GM19463 (cell line): ENCODE data around the gene CD86.
"Not testable (repeated sequence)": the region's sequence is repeated elsewhere in the genome, so short reads cannot be mapped to it uniquely, and the experiment has no call there.

Experiments used
- ATAC-seq: cut with Tn5 transposase; IDR thresholded peaks from one replicate; pipeline ENCODE4 v1.9.1; 2021; ENCODE audit warnings: mild to moderate bottlenecking, moderate library complexity; ENCODE audit not compliant: unreplicated experiment

CD86 gene, protein sequence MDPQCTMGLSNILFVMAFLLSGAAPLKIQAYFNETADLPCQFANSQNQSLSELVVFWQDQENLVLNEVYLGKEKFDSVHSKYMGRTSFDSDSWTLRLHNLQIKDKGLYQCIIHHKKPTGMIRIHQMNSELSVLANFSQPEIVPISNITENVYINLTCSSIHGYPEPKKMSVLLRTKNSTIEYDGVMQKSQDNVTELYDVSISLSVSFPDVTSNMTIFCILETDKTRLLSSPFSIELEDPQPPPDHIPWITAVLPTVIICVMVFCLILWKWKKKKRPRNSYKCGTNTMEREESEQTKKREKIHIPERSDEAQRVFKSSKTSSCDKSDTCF

DNA sequence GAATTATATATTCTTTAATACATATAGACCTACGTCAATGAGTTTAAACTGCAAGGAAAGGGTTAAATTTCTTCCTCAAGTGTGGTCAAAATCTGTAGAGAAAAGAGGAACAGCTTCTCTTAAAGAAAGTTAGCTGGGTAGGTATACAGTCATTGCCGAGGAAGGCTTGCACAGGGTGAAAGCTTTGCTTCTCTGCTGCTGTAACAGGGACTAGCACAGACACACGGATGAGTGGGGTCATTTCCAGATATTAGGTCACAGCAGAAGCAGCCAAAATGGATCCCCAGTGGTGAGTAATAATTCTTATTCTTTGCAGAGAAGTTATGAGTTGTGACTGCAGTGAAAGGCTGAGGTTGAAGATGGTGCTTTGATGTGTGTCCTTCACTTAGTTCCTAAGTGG lies at the start of gene CD86:
TSS of gene CD86 (plus strand) at position 148 of the 400 bp plus-strand sequence. CDS start at position 276, 128 bp downstream.
- ATAC-seq, result peak; percentile 86

DNA sequence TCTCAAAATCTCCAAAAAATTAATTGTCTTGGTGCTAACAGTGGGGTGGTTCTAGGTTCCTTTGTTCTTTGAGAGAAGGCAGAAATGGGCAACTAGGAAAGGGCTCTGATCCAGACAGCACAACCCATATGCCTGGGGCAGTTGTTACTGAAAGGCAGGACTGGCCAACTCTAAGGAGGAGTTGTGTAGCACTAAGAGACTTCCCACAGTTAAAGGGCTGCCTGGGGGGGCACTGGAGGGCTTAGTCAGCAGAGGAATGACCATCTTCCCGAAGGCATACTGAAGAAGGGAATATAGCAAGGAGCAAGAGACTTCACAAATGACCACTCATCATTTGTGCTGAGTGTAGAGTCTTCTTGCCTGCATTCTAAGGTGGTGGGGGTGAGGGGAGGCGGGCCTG lies 48.9 kb upstream of the CD86 start:
- no peak for ATAC-seq

DNA sequence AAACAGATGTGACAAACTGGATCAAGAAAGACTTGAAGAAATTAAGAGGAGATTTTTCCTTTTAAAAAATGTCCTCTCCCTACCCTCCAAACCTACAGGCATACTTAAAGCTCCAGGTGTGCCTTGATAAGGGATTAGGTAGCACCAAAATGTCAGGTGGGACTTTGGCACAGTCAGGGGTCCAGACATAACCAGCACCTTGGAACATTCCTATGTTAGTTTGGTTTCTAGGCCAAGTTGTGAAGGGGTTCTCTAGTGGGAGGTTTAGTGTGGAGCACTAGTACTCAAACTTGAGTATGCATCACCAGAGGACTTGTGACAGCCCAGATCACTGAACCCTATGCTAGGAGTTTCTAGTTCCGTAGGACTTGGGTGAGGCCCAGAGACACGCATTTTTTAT lies 47.0 kb upstream of the CD86 start:
- ATAC-seq, result no peak

DNA sequence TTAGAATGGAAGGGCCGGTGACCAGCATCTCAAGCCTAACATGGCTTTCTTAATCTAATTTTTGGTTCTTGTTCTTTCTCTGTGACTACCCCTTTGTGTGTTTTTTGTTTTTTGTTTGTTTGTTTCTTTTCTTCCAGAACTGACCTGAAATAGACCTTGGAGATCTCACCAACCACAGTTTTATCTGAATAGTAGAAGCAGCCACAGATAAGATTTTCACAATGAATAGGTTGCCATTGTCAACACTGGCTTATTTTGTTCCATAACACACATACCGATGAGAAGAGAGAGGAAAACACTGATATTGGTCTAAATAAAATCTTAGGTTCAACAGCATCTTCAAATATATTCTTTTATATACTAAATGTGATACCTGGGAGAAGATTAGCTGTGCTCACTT lies 44.7 kb upstream of the CD86 start:
- no peak for ATAC-seq

DNA sequence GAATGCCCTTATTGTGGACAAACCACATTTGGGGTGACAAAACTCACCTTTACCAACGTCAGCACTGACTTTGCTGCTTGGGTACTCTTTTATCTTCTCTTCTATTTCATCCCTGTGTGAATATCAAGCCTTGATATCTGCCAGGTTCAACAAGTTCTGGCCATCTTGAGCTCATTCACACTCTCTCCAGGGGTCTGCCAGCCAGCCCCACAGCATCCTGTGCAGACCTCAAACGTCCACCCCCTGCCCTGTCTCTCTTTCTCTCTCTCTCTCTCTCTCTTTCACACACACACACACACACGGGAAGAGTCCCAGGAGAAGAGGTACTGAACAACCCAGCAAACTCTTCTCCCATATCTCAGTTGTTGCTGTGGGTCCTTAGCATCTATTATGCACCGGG lies 43.8 kb upstream of the CD86 start:
- ATAC-seq, result no peak

DNA sequence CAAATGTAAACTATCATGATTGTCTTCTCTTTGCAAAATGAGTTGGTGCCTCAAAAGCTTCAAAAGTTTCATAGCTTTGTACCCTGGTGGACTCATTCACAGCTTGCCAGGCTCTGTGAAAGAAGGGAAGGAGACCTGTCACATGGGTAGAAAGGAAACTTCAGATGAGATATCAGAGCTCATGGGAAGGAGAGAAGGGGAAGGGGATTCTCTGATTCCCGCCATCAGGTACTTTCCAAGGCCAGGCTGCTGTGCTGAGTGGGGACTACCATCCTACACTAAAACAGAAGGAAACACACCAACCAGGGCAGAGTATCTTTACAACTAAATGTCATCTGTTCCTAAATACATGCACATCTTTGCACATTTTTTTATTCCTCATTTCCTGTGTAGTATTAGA lies 42.3 kb upstream of the CD86 start:
- no peak for ATAC-seq

DNA sequence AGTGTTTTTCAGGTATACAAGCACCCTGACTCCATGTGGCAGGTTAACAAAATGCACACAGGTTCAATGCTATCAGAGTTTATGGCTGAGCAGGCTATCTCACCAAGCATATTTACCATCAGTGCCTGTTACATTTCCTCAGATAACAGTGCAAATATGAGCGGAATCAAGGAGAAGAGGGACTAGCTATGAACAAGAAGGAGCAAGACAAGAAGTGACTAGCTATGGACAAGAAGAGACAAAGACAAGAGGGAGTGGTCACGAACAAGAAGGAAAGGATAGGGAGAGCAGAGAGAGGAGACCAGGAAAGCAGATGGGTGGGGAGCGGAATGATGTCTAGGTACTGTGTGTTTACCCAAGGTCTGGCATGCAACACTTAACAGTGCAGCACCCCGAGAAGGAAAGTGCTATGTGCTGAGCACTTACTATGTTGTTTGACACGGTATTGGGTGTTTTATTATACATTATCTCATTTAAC lies 41.7 kb upstream of the CD86 start:
- ATAC-seq, result no peak

DNA sequence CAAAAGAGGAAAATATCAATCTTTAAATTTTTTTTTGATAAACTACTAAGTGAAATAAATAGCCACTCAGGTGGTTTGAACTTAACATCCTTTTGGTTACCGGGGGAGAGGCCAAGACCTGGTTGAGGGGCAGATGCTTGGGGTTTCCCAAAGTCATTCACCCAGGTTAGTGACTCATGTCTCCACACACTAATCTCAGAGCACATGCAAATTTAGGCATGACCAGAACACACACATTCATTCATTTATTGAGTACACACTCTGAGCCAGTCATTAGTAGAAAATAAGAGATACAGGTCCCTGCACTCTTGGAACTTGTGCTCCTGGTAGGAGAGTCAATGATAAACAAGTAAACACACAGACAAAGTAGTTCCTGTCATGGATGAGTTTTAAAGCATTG lies 40.4 kb upstream of the CD86 start:
- ATAC-seq, result peak; percentile 82

DNA sequence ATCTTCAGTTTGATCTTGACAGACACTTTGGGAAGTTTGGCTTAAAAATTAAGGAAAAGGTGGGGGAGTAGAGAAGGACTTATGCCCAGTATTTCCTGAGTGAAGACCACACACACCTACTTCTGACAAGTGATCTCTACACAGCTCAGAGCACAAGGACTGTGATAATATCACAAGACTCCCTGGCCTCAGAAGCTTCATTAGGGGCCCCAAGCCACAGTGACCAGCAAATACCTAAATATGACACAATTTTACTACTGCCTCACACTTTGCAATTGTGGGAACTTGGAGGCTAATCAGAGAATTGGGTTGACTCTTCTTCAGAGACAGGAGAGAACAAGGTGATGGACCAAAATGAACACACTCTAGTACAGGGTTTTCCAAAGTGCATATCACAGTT lies 35.7 kb upstream of the CD86 start:
- ATAC-seq, result peak; percentile 29

DNA sequence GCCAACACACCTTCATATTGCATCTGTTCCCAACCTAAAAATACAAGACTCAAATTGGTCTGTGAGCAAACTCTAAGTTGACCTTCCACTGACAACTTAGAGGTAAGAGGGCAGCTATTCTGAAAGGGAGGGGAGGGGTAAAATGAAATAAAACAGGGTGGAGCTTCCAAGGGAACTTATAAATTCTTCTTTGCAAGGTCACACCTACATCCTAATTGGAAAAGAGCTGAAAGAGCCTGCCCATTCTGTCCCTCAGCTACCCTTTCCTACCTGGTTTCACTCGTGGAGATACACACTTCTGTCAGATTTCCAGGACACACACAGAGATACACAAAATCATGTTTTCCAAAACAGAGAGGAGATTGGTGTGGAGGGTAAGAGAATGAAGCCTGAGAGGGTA lies 34.1 kb upstream of the CD86 start:
- no peak for ATAC-seq

DNA sequence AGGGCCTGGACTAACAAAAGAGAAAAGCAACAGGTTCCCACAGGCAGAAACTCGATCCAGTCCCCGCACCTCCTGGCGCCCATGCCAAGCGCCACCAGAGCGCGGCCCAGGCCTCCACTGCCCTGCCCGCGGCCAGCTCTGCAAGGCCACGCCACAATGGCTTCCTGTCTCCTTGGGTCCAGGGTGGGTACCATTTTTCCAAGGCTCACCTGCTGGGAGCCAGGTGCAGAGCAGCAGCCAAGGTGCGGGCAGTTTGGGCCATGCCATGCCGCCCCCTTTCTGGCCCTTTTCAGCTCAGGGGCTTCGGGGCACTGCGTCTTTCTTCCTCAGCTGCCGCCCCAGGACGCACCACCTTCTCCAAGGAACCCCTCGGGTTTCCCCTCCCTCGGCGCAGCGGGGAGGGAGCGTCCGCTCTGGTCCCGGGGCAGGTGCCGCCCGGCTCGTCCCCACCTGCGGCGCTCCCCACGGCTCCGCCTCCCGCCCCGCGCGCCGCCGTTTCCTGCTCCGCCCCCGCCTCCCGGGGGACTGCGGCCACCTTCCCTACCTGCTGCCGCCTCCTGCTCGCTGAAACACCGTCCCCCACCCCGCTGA lies 33.3 kb upstream of the CD86 start, which contains the start of gene ILDR1:
TSS of gene ILDR1 (minus strand) at position 437 of the 591 bp plus-strand sequence. CDS start at position 267, 170 bp downstream.
- ATAC-seq, result peak; percentile 43

DNA sequence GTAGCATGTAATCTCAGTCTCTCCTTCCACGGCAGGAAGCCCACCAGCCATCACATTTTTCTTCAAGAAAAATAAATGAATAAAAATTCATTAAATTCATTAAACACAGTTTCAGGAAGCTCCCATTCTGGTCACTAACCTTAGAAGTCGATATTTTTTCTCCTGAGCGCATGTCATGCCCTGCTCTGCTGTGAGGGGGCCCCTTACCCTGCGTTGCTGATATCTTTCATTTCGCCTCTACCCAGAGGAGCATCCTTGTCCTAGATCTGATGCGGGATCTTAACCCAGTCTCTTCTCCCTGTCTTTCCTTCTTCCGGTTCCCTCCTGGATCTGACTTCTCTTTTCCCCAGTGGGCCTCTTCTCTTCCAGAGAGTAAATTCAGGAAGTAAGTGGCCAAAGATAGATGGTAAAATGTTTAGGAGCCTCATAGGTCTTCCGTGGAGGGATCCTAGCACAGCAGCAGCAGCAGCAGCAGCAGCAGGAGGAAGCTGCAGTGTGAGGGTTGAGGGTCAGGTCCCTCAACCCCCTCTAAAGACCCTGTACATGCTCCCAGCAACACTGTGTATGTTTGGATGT lies 31.7 kb upstream of the CD86 start:
- ATAC-seq, result no peak

DNA sequence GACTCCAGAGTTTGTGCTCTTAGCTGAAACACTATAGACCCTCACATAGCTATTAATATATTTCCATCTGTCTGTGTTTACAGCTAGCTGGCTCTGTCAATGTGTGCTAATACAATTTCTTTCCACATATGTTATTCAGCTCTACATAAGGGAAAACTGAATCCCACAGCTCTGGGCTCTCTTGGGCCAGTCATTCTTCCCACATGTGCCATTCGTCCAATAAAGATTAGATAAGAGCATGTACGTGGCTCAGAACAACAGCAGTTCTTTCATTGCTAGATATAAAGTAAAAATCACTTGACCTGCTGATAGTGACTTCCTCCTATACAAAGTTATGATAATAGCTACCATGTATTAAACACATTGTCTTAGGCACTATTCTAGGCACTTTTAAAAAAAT lies 30.4 kb upstream of the CD86 start:
- ATAC-seq, result no peak

DNA sequence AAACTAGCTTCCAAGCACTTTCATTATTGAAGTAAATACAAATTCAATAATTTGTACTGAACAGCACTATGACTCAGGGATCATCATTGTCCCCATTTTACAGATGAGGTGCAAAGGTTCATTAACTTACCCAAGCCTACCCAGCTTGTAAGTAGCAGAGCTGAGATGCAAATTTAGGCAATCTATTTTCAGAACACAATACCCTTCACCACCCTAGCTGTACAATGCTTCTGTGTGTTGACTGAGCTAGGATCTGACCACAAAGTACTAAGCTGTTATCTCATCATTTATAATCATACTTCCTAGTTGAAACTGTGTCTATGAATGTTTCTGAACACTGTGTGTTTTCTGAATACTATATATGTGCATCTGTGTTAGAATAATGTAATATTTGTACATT lies 29.9 kb upstream of the CD86 start:
- ATAC-seq, result peak; percentile 80

DNA sequence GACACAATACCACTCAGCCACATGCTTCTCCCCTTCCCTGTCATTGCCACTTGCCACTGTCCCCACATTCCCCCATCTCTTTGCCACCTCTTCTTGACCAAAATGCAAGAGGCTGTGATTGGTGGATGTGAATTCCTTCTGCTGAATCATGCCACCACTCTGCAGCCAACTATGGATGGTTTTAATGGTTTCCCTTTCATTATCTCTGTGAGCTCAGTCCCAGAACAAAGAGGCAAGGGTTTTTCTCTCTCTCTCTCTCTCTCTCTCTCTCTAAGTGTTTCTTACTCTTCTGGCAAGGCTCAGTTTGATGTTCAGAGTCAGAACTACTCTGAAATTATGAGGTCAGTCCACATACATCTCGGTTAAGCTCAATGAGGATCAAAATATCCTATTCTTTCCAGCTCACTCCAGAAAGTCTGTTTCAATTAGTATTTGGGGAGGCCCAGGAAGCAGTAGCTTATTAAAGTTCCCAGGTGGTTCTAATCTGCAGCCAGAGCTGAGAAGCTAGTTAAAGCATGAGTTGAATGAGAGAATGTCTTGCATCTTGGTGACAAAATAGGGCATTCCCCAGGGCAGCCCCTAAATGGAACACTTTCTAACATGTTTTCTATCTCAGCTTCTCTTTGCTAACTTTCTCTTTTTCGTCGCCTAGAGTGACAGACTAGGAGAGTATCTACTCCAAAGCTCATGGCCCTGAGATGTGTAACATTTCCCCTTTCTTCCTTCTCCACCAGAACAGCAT lies 24.6 kb upstream of the CD86 start:
- peak; percentile 50 for ATAC-seq

DNA sequence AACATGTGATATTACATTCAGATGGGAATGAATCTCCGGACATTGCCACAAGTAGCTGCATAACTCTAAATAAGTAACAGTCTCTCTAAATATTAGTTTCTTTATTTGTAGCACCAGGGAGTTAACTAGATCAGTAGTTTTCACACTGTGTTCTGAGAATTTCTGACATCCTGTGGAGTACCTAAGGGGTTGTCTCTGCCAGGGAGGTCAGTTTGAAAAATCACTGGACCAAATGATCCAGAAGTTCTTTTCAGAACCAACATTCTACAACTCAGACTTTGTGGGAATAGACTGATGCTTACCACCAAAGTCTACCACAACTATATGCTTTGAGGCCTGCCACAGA lies 24.1 kb upstream of the CD86 start:
- ATAC-seq, result no peak

DNA sequence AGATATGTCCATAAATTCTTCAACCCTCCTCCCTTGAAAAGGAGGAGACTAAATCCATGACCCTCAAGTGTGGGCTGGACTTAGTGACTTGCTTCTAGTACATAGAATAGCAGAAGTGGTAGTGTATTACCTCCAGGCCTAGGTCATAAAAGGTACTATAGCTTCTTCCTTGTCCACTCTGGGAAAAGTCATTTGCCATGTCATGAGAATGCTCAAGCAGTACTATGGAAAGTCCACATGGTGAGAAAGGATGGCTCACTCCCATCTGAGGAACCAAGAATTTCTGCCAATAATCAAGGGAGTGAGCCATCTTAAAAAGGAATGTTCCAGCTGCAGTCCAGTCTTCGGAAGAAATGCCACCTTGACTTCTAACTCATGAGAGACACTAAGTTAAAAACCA lies 22.6 kb upstream of the CD86 start:
- ATAC-seq, result no peak

DNA sequence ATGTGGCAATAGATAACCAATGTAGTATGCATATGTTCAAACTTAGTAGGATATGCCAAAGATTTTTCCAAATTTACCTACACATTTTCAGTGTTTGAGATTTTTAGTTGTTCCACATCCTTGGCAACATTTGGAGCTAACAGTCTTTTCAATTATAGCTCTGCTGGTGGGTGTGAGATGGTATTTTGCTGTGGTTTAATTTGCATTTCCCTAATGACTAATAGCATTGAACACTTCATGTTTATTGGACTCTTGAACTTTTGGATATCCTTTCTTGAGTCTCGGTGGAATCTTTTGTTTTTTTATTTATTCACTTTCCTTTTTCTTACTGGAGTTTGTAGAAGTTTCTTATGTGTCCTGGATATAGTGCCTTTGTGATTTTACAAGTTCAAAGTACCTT lies 22.1 kb upstream of the CD86 start:
- ATAC-seq, result no peak

DNA sequence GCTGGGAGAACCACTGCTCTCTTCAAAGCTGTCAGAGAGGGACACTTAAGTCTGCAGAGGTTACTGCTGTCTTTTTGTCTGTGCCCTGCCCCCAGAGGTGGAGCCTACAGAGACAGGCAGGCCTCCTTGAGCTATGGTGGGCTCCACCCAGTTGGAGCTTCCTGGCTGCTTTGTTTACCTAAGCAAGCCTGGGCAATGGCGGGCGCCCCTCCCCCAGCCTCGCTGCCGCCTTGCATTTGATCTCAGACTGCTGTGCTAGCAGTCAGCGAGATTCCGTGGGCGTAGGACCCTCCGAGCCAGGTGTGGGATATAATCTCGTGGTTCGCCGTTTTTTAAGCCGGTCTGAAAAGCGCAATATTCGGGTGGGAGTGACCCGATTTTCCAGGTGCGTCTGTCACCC lies 7.9 kb upstream of the CD86 start:
- not testable (repeated sequence) for ATAC-seq

DNA sequence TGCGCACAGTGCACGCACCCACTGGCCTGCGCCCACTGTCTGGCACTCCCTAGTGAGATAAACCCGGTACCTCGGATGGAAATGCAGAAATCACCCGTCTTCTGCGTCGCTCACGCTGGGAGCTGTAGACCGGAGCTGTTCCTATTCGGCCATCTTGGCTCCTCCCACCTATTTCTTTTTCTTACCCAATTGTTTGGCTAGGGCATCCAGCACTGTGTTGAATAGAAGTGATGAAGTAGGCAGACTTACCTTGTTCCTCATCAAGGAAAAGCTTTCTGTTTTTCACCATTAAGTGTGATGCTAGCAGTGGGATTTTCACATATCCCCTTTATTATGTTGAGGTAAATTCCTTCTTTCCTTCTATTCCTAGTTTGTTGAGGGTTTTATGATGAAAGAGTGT lies 7.4 kb upstream of the CD86 start:
- not testable (repeated sequence) for ATAC-seq

DNA sequence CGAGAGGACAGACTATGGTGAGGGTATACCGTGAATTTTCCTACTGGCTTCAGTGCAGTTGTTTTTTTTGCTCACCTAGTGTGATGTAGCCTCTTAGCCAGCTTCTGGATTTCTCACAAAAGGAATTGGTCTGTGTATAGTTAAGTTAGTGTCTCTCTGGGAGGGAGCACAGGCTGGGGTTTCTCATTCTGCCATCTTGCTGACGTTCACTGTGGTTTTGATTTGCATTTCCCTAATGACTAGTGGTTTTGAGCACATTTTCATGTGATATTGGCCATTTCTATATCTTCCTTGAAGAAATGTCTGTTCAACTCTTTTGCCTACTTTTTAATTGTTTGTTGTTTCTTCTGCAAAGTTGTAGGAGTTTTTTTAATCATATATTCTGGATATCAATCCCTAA lies 2.2 kb upstream of the CD86 start:
- ATAC-seq, result peak; percentile 46

DNA sequence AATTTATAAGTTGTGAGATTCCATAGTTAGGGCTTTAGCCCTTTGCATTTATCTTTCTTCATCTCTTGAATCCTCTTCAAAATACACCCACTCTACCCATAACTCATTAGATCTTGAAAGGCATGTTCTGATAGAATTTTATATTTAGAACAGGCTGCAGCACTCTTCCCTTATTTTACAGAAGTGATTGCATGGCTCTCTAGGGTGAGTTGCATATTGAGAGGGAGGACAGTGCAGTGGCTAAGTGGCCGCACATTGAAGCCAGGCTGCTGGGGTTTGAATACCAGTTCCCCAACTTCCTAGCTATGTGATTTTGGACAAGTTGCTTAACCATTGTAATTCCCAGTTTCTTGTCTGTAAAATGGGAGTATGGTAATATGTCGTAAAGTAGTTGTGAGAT lies 2.5 kb downstream of the CD86 start:
- no peak for ATAC-seq
